Gastrocnemius medialis (tissue), 4 donors: ENCODE results near the gene ZEB2. TPM values are rescaled to one million over a fixed set of nuclear protein-coding genes. Genes with fewer than 3 reads are reported as not detected.

Experiments
- ATAC-seq, 2 donors: fragments of 150-250 bp; one replicate each; pipeline ENCODE4 v1.9.1; 2016
- DNase-seq, 2 donors: peaks; one replicate each; pipeline ENCODE4 v3.0.0-alpha.2; 2019
- H3K27ac ChIP-seq, 4 donors: fragments of 200-600 bp; sonication (generic); 1 replicate in 1 of 4; 2 replicates in 3 of 4; pipeline ENCODE4 v1.5.1; 2016 to 2018; ENCODE audit warnings: mild to moderate bottlenecking in 2 of 4, moderate library complexity in 1 of 4
- H3K27me3 ChIP-seq, 3 donors: fragments of 200-600 bp; sonication (generic) in 2 of 3; 1 replicate in 1 of 3; 2 replicates in 2 of 3; pipeline versions ENCODE4 v1.5.1 to v1.6.0; 2016 to 2019; ENCODE audit warnings: mild to moderate bottlenecking in 1 of 3, moderate library complexity in 1 of 3
- H3K36me3 ChIP-seq, 2 donors: fragments of 200-600 bp; sonication (generic) in 1 of 2; one replicate each; pipeline ENCODE4 v1.5.1; 2017 to 2018
- H3K4me1 ChIP-seq, 2 donors: fragments of 200-600 bp; sonication (generic) in 1 of 2; one replicate each; pipeline ENCODE4 v1.5.1; 2016 to 2017; ENCODE audit warnings: mild to moderate bottlenecking in 2 of 2
- H3K4me3 ChIP-seq, 4 donors: fragments of 200-600 bp; sonication (generic) in 3 of 4; 1 replicate in 1 of 4; 2 replicates in 3 of 4; pipeline ENCODE4 v1.5.1; 2016 to 2019; ENCODE audit warnings: mild to moderate bottlenecking in 2 of 4
- H3K9me3 ChIP-seq, 3 donors: fragments of 200-600 bp; sonication (generic) in 2 of 3; 1 replicate in 1 of 3; 2 replicates in 2 of 3; pipeline ENCODE4 v1.5.1; 2016 to 2019
- POLR2A ChIP-seq, 2 donors: fragments of 450-650 bp; IDR thresholded peaks; one replicate each; pipeline ENCODE4 v1.6.1; 2017; ENCODE audit warnings: antibody characterized with exemption in 2 of 2, mild to moderate bottlenecking in 2 of 2, moderate library complexity in 2 of 2
- in situ Hi-C, 4 donors: fragments of 200-750 bp; cut with MboI; loops; one replicate each; pipeline versions ENCODE4 v1.15.0 to v1.8.0; 2017; ENCODE audit warnings: low sequenced_read_pairs in 4 of 4
- intact Hi-C: fragments of 100-400 bp; cut with DNase I; formaldehyde crosslinking; loops from one replicate; pipeline ENCODE4 v1.15.1; 2023; ENCODE audit warnings: low total_unique reads
- total RNA-seq, 4 donors: library from RNA; depleted of rRNA; stranded (reverse); fragments of >200 nt; gene quantifications; one replicate each; pipeline versions ENCODE4 v1.1.0 to v1.2.3, GENCODE V29; 2016
- TF ChIP-seq, protein P1 (sequence below), 5 experiments: fragments of 450-650 bp in 3 of 5; fragments of 200-600 bp in 2 of 5; sonication (generic) in 2 of 5; IDR thresholded peaks in 4 of 5; conservative IDR thresholded peaks in 1 of 5; 1 replicate in 4 of 5; 2 replicates in 1 of 5; pipeline ENCODE4 v1.5.1; 2016 to 2019; ENCODE audit warnings: antibody characterized with exemption in 5 of 5, mild to moderate bottlenecking in 3 of 5, moderate library complexity in 3 of 5

ZEB2 gene
- total RNA-seq, 4 donors from 2014 or later, result 21.2 to 27.6 (median 22.9) TPM

DNA sequence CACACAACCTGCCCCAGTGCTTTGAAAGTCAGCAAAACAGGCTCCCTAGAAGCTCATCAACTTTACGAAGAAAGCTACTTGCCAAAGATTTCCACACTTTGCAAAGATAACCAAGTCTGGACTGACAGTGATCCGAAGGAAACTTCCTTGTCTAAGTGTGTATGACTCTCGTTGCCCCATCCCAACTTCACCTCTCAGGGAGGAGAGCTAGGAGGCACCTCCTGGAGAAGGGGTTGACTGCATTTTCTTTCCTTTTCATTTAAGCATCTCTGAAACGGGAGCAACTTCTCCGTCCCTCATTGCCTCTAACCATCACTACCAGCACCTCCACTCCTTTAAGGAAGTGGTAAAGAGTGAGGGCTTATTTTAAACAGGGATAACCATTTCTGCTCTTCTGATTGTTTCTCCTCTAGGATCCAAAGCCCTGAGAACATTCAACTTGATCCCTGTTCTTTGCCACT is 7.0 kb downstream of the ZEB2 start:
- in situ Hi-C loops, result loop anchor here (5.0 to 25.0 kb wide), 3 partner anchors 58 to 186 kb away; a partner anchor contains a TSS
- H3K27ac ChIP-seq, result peak overlapping the region; percentile 94 to 96 (median 95)
- intact Hi-C loops, result no loop called here
- H3K4me1 ChIP-seq, result peaks cover 56 to 64% of the 10 kb centered on the region in 2 donors
- ATAC-seq (no peak), DNase-seq (no peak)
- H3K9me3 ChIP-seq, result no peaks in the 10 kb centered on the region
- H3K36me3 ChIP-seq, result no peaks in the 10 kb centered on the region
- peak overlapping the region; percentile 76 to 89 (median 78) for H3K4me3 ChIP-seq
- H3K27me3 ChIP-seq, result peaks cover 0 to 4% (median 0%) of the 10 kb centered on the region in 3 donors
- peak in 1 of 2 donors; percentile 8 for TF ChIP-seq POLR2A (IDR thresholded peaks at IDR 0.05)
- TF ChIP-seq, protein P1, sequence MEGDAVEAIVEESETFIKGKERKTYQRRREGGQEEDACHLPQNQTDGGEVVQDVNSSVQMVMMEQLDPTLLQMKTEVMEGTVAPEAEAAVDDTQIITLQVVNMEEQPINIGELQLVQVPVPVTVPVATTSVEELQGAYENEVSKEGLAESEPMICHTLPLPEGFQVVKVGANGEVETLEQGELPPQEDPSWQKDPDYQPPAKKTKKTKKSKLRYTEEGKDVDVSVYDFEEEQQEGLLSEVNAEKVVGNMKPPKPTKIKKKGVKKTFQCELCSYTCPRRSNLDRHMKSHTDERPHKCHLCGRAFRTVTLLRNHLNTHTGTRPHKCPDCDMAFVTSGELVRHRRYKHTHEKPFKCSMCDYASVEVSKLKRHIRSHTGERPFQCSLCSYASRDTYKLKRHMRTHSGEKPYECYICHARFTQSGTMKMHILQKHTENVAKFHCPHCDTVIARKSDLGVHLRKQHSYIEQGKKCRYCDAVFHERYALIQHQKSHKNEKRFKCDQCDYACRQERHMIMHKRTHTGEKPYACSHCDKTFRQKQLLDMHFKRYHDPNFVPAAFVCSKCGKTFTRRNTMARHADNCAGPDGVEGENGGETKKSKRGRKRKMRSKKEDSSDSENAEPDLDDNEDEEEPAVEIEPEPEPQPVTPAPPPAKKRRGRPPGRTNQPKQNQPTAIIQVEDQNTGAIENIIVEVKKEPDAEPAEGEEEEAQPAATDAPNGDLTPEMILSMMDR (IDR thresholded peaks at IDR 0.05 in 4 of 5, conservative IDR thresholded peaks at IDR 0.05 in 1 of 5), result no peak

DNA sequence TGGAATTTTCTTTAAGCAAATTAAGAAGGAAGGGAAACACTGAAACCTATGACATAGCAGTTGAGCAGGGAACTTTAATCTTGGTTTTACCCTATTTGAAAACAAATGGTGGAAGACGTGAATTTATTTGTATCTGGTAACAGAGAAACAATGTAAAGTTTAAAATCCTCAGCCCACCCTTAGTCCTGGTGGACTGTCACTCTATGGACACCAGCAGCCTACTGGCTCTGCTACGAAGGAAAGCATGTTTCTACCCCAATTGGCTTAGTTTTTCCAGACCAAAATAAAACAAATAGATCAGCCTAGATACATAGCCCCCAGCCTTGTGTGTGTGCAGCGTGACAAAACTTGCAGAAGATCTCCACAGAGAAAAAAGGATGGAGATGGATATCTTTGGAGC is 7.4 kb downstream of the ZEB2 start:
- Histone ChIP-seq H3K36me3 (no peaks in the 10 kb centered on the region), H3K4me3 (peak overlapping the region; percentile 76 to 89 (median 78)), H3K4me1 (peaks cover 59 to 68% of the 10 kb centered on the region in 2 donors), H3K9me3 (no peaks in the 10 kb centered on the region), H3K27ac (peak overlapping the region; percentile 94 to 96 (median 95)), H3K27me3 (peaks cover 0 to 4% (median 0%) of the 10 kb centered on the region in 3 donors)
- DNase-seq (no peak), ATAC-seq (no peak)
- in situ Hi-C loops (loop anchor here (5.0 to 25.0 kb wide), 3 partner anchors 58 to 185 kb away; a partner anchor contains a TSS), intact Hi-C loops (no loop called here)
- TF ChIP-seq, protein P1 (IDR thresholded peaks at IDR 0.05 in 4 of 5, conservative IDR thresholded peaks at IDR 0.05 in 1 of 5), result no peak
- no peak for TF ChIP-seq POLR2A (IDR thresholded peaks at IDR 0.05)

DNA sequence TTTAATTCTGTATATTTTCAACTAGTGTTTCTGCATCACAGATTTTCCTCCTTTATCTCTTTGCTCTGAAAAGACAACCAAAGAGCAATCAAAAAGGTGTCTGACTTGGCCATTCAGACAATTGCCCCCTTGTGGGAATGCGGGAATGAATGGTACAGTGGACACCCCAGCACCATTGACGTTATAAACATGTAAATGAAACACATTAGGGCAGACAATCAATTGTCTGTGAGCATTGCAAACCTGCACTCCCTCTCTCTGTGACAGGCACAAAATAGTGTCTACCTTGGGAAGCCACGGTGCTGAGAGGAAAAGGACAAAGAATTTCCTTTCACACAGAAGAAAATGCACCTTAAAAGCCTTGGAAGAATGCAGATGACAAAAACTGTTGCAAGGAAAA is 8.0 kb downstream of the ZEB2 start:
- H3K27me3 ChIP-seq, result peaks cover 0 to 4% (median 0%) of the 10 kb centered on the region in 3 donors

GRCh38 chr2:144511226-144511810 is 8.6 kb downstream of the ZEB2 start:
- ATAC-seq (no peak), DNase-seq (no peak)
- Histone ChIP-seq H3K27ac (peak overlapping the region; percentile 94 to 96 (median 95)), H3K9me3 (no peaks in the 10 kb centered on the region), H3K4me1 (peaks cover 70 to 78% of the 10 kb centered on the region in 2 donors), H3K27me3 (peaks cover 0 to 2% (median 0%) of the 10 kb centered on the region in 3 donors), H3K4me3 (peak overlapping the region; percentile 48 to 89 (median 77)), H3K36me3 (no peaks in the 10 kb centered on the region)
- no peak for TF ChIP-seq POLR2A (IDR thresholded peaks at IDR 0.05)
- TF ChIP-seq, protein P1 (IDR thresholded peaks at IDR 0.05 in 4 of 5, conservative IDR thresholded peaks at IDR 0.05 in 1 of 5), result no peak
- in situ Hi-C loops (loop anchor here (5.0 to 25.0 kb wide), 3 partner anchors 57 to 184 kb away; a partner anchor contains a TSS), intact Hi-C loops (no loop called here)

More for the DNA sequence above, 8.0 kb downstream of the ZEB2 start:
- intact Hi-C loops, result no loop called here
- H3K27ac ChIP-seq, result peak overlapping the region; percentile 94 to 96 (median 95)
- H3K4me3 ChIP-seq, result peak overlapping the region; percentile 76 to 89 (median 78)
- in situ Hi-C loops, result loop anchor here (5.0 to 25.0 kb wide), 3 partner anchors 57 to 185 kb away; a partner anchor contains a TSS
- no peak for DNase-seq
- ATAC-seq, result no peak
- H3K9me3 ChIP-seq, result no peaks in the 10 kb centered on the region
- no peaks in the 10 kb centered on the region for H3K36me3 ChIP-seq
- TF ChIP-seq POLR2A (IDR thresholded peaks at IDR 0.05), result no peak
- TF ChIP-seq, protein P1 (IDR thresholded peaks at IDR 0.05 in 4 of 5, conservative IDR thresholded peaks at IDR 0.05 in 1 of 5), result no peak
- peaks cover 64 to 74% of the 10 kb centered on the region in 2 donors for H3K4me1 ChIP-seq
